OCI-LY7 (cell line): ENCODE results near the gene HS3ST5. TPM values are rescaled to one million over a fixed set of nuclear protein-coding genes. Genes with fewer than 3 reads are reported as not detected.
"Not testable (repeated sequence)": the region's sequence is repeated elsewhere in the genome, so short reads cannot be mapped to it uniquely, and the experiment has no call there.

Source experiments
- BruUV-seq: library from RNA; stranded (reverse); fragments of 400-500 nt; replicated peaks from 2 replicates; lab custom pipeline; 2021; lab: Mats Ljungman, UMichigan
- CTCF ChIA-PET: fragments of 300-600 bp; sonication (Branson Sonifier 250); formaldehyde crosslinking; loops from one replicate; lab custom pipeline; 2022; ENCODE audit warnings: antibody characterized with exemption; ENCODE audit not compliant: unreplicated experiment; lab: Charles Lee
- POLR2A ChIA-PET: fragments of 300-600 bp; sonication (Branson Sonifier 250); formaldehyde crosslinking; loops from one replicate; lab custom pipeline; 2022; ENCODE audit warnings: antibody characterized with exemption; lab: Charles Lee
- DNase-seq: peaks from one replicate; pipeline ENCODE4 v3.0.0-alpha.2; 2015; ENCODE audit warnings: low spot score
- H2AFZ ChIP-seq: fragments of 200-600 bp; sonication (generic), shearing (Covaris generic); 2 replicates; pipeline ENCODE4 v1.6.1; 2014; ENCODE audit warnings: mild to moderate bottlenecking, antibody characterized with exemption, low read length, moderate library complexity
- H3K27ac ChIP-seq: fragments of 200-600 bp; sonication (generic); 2 replicates; pipeline ENCODE4 v1.5.1; 2014; ENCODE audit warnings: mixed run types, low read depth, mild to moderate bottlenecking, moderate library complexity, low read length, inconsistent platforms; ENCODE audit not compliant: poor library complexity, severe bottlenecking
- H3K36me3 ChIP-seq: fragments of 200-600 bp; sonication (generic); 2 replicates; pipeline ENCODE4 v1.6.1; 2014; ENCODE audit warnings: mild to moderate bottlenecking, antibody characterized with exemption, low read length, moderate library complexity, mixed read lengths; ENCODE audit not compliant: insufficient read depth
- H3K4me1 ChIP-seq: fragments of 200-600 bp; sonication (generic); 2 replicates; pipeline ENCODE4 v1.5.1; 2014; ENCODE audit warnings: mild to moderate bottlenecking, low read length; ENCODE audit not compliant: insufficient read depth, poor library complexity, severe bottlenecking
- H3K4me2 ChIP-seq: fragments of 200-600 bp; sonication (generic); 2 replicates; pipeline ENCODE4 v1.6.1; 2014; ENCODE audit warnings: mild to moderate bottlenecking, low read length
- H3K4me3 ChIP-seq: fragments of 200-600 bp; sonication (generic); 2 replicates; pipeline ENCODE4 v1.5.1; 2014; ENCODE audit warnings: mild to moderate bottlenecking, low read depth, low read length; ENCODE audit not compliant: poor library complexity, severe bottlenecking
- H3K79me2 ChIP-seq: fragments of 200-600 bp; sonication (generic); 2 replicates; pipeline ENCODE4 v1.6.1; 2016; ENCODE audit warnings: low read depth, mild to moderate bottlenecking, low read length, moderate library complexity, mixed read lengths; ENCODE audit not compliant: insufficient read depth
- H3K9me2 ChIP-seq: fragments of 200-600 bp; sonication (generic); 2 replicates; pipeline ENCODE4 v1.6.1; 2016; ENCODE audit warnings: mild to moderate bottlenecking, low read length, mixed read lengths; ENCODE audit not compliant: insufficient read depth
- H3K9me3 ChIP-seq: fragments of 200-600 bp; sonication (generic); 2 replicates; pipeline ENCODE4 v1.6.1; 2014; ENCODE audit warnings: mild to moderate bottlenecking, mixed run types, low read length, mixed read lengths
- H4K20me1 ChIP-seq: fragments of 200-600 bp; sonication (generic); 2 replicates; pipeline ENCODE4 v1.6.1; 2014; ENCODE audit warnings: mild to moderate bottlenecking, antibody characterized with exemption, low read length, moderate library complexity, mixed read lengths; ENCODE audit not compliant: insufficient read depth
- CTCF ChIP-seq: fragments of 200-600 bp; sonication (generic); conservative IDR thresholded peaks from 2 replicates; pipeline ENCODE4 v1.5.1; 2014; ENCODE audit warnings: mild to moderate bottlenecking, antibody characterized with exemption, low read length, moderate library complexity, mixed read lengths
- EZH2phosphoT487 ChIP-seq: fragments of 200-600 bp; sonication (generic); IDR thresholded peaks from 2 replicates; pipeline ENCODE4 v1.6.1; 2018; ENCODE audit warnings: low read depth, borderline replicate concordance, mild to moderate bottlenecking, mixed run types, antibody characterized with exemption, low read length, moderate library complexity, mixed read lengths
- intact Hi-C: fragments of 100-400 bp; cut with micrococcal nuclease; formaldehyde crosslinking; loops from one replicate; pipeline ENCODE4 v1.10.0; 2022; ENCODE audit not compliant: unreplicated experiment
- total RNA-seq, 2 experiments: library from RNA; depleted of rRNA in 1 of 2; stranded (reverse); fragments of >200 nt in 1 of 2; shearing (Covaris generic) in 1 of 2; gene quantifications; 2 replicates each; pipeline ENCODE4 v1.2.3, GENCODE V29; 2014 to 2022

Gene HS3ST5
- total RNA-seq, 2 experiments from 2014 or later, result not detected

- H3K4me1 ChIP-seq, result no peaks in the 10 kb centered on the region
- H2AFZ ChIP-seq, result no peak overlapping the region
- ChIA-PET CTCF (no interaction called here), POLR2A (interaction anchor here (0.6 kb wide), 1 partner anchor 265 kb away, joined by 3 read pairs; no protein-coding TSS in a partner anchor)
- intact Hi-C loops, result no loop called here
- TF ChIP-seq CTCF (no peak), EZH2phosphoT487 (no peak)
- no TSS peak for BruUV-seq
- H3K4me2 ChIP-seq, result no peak overlapping the region
- DNase-seq, result no peak
- no peak overlapping the region for H3K4me3 ChIP-seq
- no peaks in the 10 kb centered on the region for H3K79me2 ChIP-seq
- no peaks in the 10 kb centered on the region for H3K9me2 ChIP-seq
- H3K36me3 ChIP-seq, result no peaks in the 10 kb centered on the region
- H4K20me1 ChIP-seq, result no peaks in the 10 kb centered on the region
- no peaks in the 10 kb centered on the region for H3K9me3 ChIP-seq
- H3K27ac ChIP-seq, result no peak overlapping the region
Measured at GRCh38 chr6:114151064-114151690, 191.6 kb downstream of the HS3ST5 start.

GRCh38 chr6:114149182-114149581 lies 193.6 kb downstream of the HS3ST5 start:
- H3K4me1 ChIP-seq, H3K27ac ChIP-seq, H3K4me2 ChIP-seq, POLR2A ChIA-PET, H3K9me3 ChIP-seq, H3K36me3 ChIP-seq, H4K20me1 ChIP-seq, H3K9me2 ChIP-seq, H3K4me3 ChIP-seq, DNase-seq, BruUV-seq, H2AFZ ChIP-seq, CTCF ChIA-PET, H3K79me2 ChIP-seq, intact Hi-C loops: not testable (repeated sequence)

GRCh38 chr6:114144887-114145851 lies 197.7 kb downstream of the HS3ST5 start:
- CTCF ChIA-PET, result no interaction called here
- H3K27ac ChIP-seq, result no peak overlapping the region
- POLR2A ChIA-PET, result interaction anchor here (0.7 kb wide), 1 partner anchor 286 kb away, joined by 3 read pairs; no protein-coding TSS in a partner anchor
- H2AFZ ChIP-seq, result no peak overlapping the region
- no peaks in the 10 kb centered on the region for H3K36me3 ChIP-seq
- TF ChIP-seq CTCF (no peak), EZH2phosphoT487 (no peak)
- H3K79me2 ChIP-seq, result no peaks in the 10 kb centered on the region
- no peak for DNase-seq
- H3K4me1 ChIP-seq, result no peaks in the 10 kb centered on the region
- H3K4me3 ChIP-seq, result no peak overlapping the region
- no peaks in the 10 kb centered on the region for H4K20me1 ChIP-seq
- no peaks in the 10 kb centered on the region for H3K9me2 ChIP-seq
- no TSS peak for BruUV-seq
- H3K9me3 ChIP-seq, result no peaks in the 10 kb centered on the region
- no peak overlapping the region for H3K4me2 ChIP-seq
- intact Hi-C loops, result no loop called here
